SH-SY5Y (cell line): Measurements from ENCODE around the gene PRKCZ.

ENCODE experiments used
- GATA2 ChIP-seq: IDR thresholded peaks from 2 replicates; pipeline ENCODE4 v1.6.1; 2011; ENCODE audit warnings: mild to moderate bottlenecking, low read depth, low read length
- GATA3 ChIP-seq: IDR thresholded peaks from 2 replicates; pipeline ENCODE4 v1.6.1; 2011; ENCODE audit warnings: low read depth, mild to moderate bottlenecking, low read length, moderate library complexity

GRCh38 chr1:2202843-2203601, 152.8 kb downstream of the PRKCZ start:
- TF ChIP-seq GATA2 (no peak), GATA3 (no peak)
